HG03135 (cell line): ENCODE data around the gene POLR3B.

Experiments
- ATAC-seq: cut with Tn5 transposase; IDR thresholded peaks from one replicate; pipeline ENCODE4 v1.9.1; 2021; ENCODE audit warnings: mild to moderate bottlenecking, moderate library complexity; ENCODE audit not compliant: unreplicated experiment

Gene POLR3B

DNA sequence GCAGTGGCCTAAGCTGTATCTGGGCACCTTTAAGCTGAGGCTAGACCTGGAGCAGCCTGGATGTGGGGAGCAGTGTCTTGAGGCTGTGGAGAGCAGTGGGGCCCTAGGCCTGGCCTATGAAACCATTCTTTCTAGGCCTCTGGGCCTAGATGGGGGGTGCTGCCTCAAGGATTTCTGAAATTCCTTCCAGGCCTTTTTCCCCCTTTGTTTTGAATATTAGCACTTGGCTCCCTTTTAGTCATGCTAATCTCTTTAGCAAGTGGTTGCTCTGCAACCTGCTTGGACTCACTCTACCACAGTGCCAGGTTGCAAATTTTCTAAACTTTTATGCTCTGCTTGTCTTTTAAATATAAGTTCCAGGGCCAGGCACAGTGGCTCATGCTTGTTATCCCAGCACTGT, 183.7 kb downstream of the POLR3B start:
- ATAC-seq, result no peak

DNA sequence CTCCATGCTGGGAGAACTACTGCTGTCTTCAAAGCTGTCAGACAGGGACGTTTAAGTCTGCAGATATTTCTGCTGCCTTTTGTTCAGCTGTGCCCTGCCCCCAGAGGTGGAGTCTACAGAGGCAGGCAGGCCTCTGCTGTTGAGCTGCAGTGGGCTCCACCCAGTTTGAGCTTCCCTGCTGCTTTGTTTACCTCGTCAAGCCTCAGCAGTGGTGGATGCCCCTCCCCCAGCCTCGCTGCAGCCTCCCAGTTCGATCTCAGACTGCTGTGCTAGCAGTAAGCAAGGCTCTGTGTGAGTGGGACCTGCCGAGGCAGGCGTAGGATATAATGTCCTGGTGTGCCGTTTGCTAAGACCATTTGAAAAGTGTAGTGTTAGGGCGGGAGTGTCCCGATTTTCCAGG, 193.9 kb downstream of the POLR3B start:
- no peak for ATAC-seq

DNA sequence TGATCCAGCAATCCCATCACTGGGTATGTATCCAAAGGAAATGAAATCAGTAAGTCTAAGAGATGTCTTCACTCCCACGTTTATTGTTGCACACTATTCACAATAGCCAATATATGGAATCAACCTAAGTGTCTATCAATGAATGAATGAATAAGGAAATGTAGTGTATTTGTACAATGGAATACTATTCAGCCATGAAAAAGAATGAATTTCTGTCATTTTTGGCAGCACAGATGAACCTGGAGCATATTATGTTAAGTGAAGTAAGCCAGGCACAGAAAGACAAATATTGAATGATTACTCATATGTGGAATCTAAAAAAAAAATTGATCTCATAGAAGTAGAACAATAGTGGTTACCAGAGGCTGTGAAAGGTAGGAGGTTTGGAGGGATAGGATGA, 194.7 kb downstream of the POLR3B start:
- ATAC-seq, result no peak
